ENCODE measurements around the gene FNDC3A.

GRCh38 chr13:49140910-49141611, 165.3 kb downstream of the FNDC3A start:
- TF ChIP-seq YY1 (IDR thresholded peaks at IDR 0.05; ENCODE audit: insufficient read depth, insufficient read length) (no peak), SUZ12 (IDR thresholded peaks at IDR 0.05; ENCODE audit: extremely low read depth, insufficient read depth, insufficient read length) (no peak)

Measured in NT2/D1 (cell line).